Upper lobe of right lung (tissue), 1 donor: ENCODE measurements around the gene NUP35. TPM values are rescaled to one million over a fixed set of nuclear protein-coding genes. Genes with fewer than 3 reads are reported as not detected.

Experiments used
- ATAC-seq: fragments of 200-7000 bp; cut with Tn5 transposase; one replicate; pipeline ENCODE4 v1.9.1; 2020; ENCODE audit warnings: mild to moderate bottlenecking, moderate library complexity
- DNase-seq: peaks from one replicate; pipeline ENCODE4 v3.0.0-alpha.2; 2020
- H3K27ac ChIP-seq: fragments of 200-600 bp; one replicate; pipeline ENCODE4 v1.8.0; 2022
- H3K27me3 ChIP-seq: fragments of 200-600 bp; one replicate; pipeline ENCODE4 v1.8.0; 2022; ENCODE audit warnings: mild to moderate bottlenecking
- H3K36me3 ChIP-seq: fragments of 200-600 bp; one replicate; pipeline ENCODE4 v1.8.0; 2022
- H3K4me1 ChIP-seq: fragments of 200-600 bp; one replicate; pipeline ENCODE4 v1.8.0; 2022
- H3K4me3 ChIP-seq: fragments of 200-600 bp; one replicate; pipeline ENCODE4 v1.8.0; 2022; ENCODE audit warnings: mild to moderate bottlenecking
- H3K9me3 ChIP-seq: fragments of 200-600 bp; one replicate; pipeline ENCODE4 v1.8.0; 2022
- intact Hi-C: fragments of 100-400 bp; cut with DNase I; formaldehyde crosslinking; loops from one replicate; pipeline ENCODE4 v1.11.0; 2022
- long read RNA-seq: library from polyadenylated mRNA; unstranded; transcript quantifications from one replicate; pipeline ENCODE4 v2.0.0, GENCODE V29; 2021
- total RNA-seq: library from RNA; stranded (reverse); fragmentation: NEBNext Ultra II Directional; extraction: Animal tissue kit (Norgen Biotek cat#: 25700); gene quantifications from one replicate; pipeline ENCODE4 v1.2.1, GENCODE V29; 2021
- TF ChIP-seq, protein P1 (sequence below): fragments of 200-600 bp; IDR thresholded peaks from one replicate; pipeline ENCODE4 v1.8.0; 2022; ENCODE audit warnings: antibody characterized with exemption
- donor health status: DM: no; HTN: yes; CAD: no; lungs with severe emphysema.

The NUP35 gene
- total RNA-seq, result 18.2 TPM
- long read RNA-seq, transcript NUP35-201 (9 exons, 1,633 nt), result major isoform, 5 of 6 reads
- long read RNA-seq, partial matches to known transcripts, result 0 of 6 reads
- long read RNA-seq, other reads (novel, unspliced or antisense), result 1 of 6 reads

DNA sequence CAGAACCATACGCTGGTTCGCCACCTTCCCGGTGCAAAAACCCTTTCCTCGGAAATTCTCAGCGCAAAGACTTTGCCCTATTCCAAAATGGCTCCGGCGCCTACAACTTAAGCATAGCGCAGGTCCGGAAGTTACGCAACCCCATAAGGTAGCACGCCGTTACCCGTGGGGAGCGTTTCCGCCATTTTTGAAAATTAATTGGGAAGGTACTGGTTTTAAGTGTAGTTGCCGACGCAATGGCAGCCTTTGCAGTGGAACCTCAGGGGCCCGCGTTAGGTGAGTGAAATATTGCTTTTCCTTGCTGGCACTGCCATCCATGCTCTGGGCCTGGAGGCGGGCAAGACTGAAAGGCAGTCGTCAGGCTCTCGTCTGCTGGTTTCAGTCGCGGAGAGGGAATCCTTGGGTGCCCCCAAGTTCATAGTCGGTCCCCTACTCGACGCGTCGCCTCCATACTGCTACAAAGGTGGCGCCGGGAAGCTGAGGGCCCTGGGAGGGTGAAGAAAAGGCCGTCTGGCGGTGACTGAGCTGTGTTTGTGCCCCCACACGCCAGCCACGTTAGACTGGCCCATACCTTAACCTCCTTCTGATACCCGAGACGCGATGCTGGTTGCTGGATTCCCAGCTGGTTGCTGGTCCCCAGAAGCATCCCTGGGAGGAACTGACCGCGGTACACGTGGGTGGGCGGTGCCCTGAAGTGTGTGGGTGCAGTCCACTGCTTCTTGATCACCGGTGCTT is at the start of gene NUP35:
Gene NUP35, plus strand, starts transcription at position 222 of the 735 bp plus-strand sequence. Its CDS starts 15 bp downstream, at position 237.
- Histone ChIP-seq H3K9me3 (no peaks in the 10 kb centered on the region), H3K27ac (peak within 1 kb of the TSS; percentile 89), H3K36me3 (no peaks in the 10 kb centered on the region), H3K4me1 (peaks cover 22% of the 10 kb centered on the region), H3K4me3 (peak within 1 kb of the TSS; percentile 89), H3K27me3 (no peaks in the 10 kb centered on the region)
- TF ChIP-seq, protein P1, sequence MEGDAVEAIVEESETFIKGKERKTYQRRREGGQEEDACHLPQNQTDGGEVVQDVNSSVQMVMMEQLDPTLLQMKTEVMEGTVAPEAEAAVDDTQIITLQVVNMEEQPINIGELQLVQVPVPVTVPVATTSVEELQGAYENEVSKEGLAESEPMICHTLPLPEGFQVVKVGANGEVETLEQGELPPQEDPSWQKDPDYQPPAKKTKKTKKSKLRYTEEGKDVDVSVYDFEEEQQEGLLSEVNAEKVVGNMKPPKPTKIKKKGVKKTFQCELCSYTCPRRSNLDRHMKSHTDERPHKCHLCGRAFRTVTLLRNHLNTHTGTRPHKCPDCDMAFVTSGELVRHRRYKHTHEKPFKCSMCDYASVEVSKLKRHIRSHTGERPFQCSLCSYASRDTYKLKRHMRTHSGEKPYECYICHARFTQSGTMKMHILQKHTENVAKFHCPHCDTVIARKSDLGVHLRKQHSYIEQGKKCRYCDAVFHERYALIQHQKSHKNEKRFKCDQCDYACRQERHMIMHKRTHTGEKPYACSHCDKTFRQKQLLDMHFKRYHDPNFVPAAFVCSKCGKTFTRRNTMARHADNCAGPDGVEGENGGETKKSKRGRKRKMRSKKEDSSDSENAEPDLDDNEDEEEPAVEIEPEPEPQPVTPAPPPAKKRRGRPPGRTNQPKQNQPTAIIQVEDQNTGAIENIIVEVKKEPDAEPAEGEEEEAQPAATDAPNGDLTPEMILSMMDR, result no peak
- peak; percentile 97 for ATAC-seq
- intact Hi-C loops, result no loop called here
- DNase-seq, result peak; percentile 85

DNA sequence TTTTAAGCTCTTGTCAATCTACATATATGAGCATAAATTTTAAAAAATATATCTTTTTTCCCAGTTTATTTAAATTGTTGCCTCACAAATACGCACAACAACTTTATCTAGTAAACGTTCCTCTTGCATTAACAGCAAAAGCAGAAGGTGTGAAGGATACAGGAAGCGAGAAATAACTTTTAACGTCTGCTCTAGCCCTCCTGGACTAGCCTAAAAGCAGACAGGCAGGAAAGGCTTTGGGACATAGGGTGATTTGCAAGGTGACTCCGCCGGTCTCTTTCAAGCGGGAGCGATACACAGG is 46.1 kb upstream of the NUP35 start:
- peak overlapping the region; percentile 78 for H3K27ac ChIP-seq
- TF ChIP-seq, protein P1, result no peak
- DNase-seq, result no peak
- peak; percentile 78 for ATAC-seq
- H3K4me3 ChIP-seq, result peak overlapping the region; percentile 76
- no peaks in the 10 kb centered on the region for H3K36me3 ChIP-seq
- intact Hi-C loops, result no loop called here
- H3K9me3 ChIP-seq, result no peaks in the 10 kb centered on the region
- no peaks in the 10 kb centered on the region for H3K27me3 ChIP-seq
- H3K4me1 ChIP-seq, result peaks cover 5% of the 10 kb centered on the region

GRCh38 chr2:183078464-183079138 is 45.6 kb upstream of the NUP35 start, which contains the start of gene DUSP19:
Gene DUSP19, plus strand, starts transcription at chr2:183078747. Its CDS starts 187 bp downstream, at chr2:183078934.
- TF ChIP-seq, protein P1, result no peak
- Histone ChIP-seq H3K36me3 (no peaks in the 10 kb centered on the region), H3K27ac (peak within 1 kb of the TSS; percentile 78), H3K9me3 (no peaks in the 10 kb centered on the region), H3K4me3 (peak within 1 kb of the TSS; percentile 76), H3K4me1 (peaks cover 5% of the 10 kb centered on the region), H3K27me3 (no peaks in the 10 kb centered on the region)
- peak; percentile 97 for ATAC-seq
- intact Hi-C loops, result no loop called here
- peak; percentile 81 for DNase-seq

- ATAC-seq (peak; percentile 9), DNase-seq (no peak)
- no peaks in the 10 kb centered on the region for H3K27me3 ChIP-seq
- H3K27ac ChIP-seq, result peak overlapping the region; percentile 78
- no peaks in the 10 kb centered on the region for H3K36me3 ChIP-seq
- H3K4me3 ChIP-seq, result peak overlapping the region; percentile 76
- H3K9me3 ChIP-seq, result no peaks in the 10 kb centered on the region
- intact Hi-C loops, result no loop called here
- peaks cover 5% of the 10 kb centered on the region for H3K4me1 ChIP-seq
- TF ChIP-seq, protein P1, result no peak
Measured at GRCh38 chr2:183079139-183079775, 45.0 kb upstream of the NUP35 start.

DNA sequence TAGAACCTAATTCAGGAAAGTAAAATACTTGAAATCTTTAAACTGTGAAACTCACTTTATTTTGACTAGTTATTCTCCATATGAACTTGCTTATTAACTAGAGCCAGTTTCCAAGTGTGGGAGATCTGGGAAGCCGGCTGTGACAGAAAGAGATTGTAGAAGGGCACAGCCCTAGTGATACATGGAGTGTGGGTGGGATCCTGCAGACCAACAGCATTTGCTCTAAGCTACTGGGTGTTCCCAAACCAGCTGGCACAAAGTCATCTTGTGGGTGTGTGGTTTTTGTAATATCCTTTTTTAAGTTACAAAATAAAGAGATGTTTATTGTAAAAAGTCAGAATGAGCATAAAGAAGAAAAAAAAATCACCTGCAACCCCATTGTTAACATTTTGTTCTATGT is 42.3 kb upstream of the NUP35 start:
- intact Hi-C loops, result no loop called here
- TF ChIP-seq, protein P1, result no peak

More for the DNA sequence above, 42.3 kb upstream of the NUP35 start:
- peak; percentile 32 for ATAC-seq
- Histone ChIP-seq H3K4me3 (no peak overlapping the region), H3K27me3 (no peaks in the 10 kb centered on the region), H3K9me3 (no peaks in the 10 kb centered on the region), H3K4me1 (peaks cover 5% of the 10 kb centered on the region), H3K27ac (no peak overlapping the region), H3K36me3 (no peaks in the 10 kb centered on the region)
- DNase-seq, result no peak
